ENCODE measurements around the gene DUSP5.

The DUSP5 gene

DNA sequence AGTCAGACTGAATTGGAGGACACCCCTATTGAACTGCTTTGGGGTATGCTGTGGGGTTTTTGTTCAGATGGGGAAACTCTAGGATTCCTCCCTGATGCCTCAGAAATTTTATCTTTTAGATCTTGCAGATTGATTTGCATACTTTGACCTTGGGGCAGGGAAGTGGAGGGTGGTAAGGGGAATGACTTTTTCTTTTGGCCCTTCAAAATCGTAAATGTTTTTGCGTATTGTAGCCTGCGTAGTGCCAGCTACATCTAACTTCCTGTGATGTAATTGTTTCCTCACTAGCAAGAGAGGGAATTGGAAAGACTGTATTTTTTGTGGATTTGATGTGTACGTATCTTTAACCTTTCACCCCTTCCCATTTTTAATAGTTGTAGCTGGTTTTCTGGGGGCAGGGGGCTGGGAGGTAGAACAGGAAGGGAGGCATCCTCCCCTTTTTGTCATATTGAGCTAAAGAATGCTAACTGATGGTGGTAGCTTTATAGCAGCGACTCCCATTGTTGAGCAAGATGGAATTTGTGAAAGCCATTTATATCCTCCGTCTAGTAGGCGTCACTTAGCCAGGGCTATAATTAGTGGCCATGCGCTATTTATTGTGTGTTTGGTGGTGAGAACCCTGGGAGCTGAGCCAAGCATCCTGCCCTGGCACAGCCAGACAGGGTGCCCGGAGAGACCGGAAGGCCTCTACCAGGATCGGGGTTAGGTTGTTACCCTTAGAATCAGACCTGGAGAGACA, 11.3 kb downstream of the DUSP5 start:
- no peaks in the 10 kb centered on the region for H3K79me2 ChIP-seq (ENCODE audit: control insufficient read depth, low read length)
- H3K4me3 ChIP-seq (ENCODE audit: low read length), result no peak overlapping the region
- no peak overlapping the region for H3K27ac ChIP-seq (ENCODE audit: low read depth, low read length)
- no peaks in the 10 kb centered on the region for H3F3A ChIP-seq (ENCODE audit: control insufficient read depth, insufficient read depth)
- peaks cover 12% of the 10 kb centered on the region; the same call in 1 of the 2 replicates for H3K27me3 ChIP-seq (ENCODE audit: control insufficient read depth, low read length)
- H3K4me1 ChIP-seq (ENCODE audit: control insufficient read depth, low read length), result peaks cover 9% of the 10 kb centered on the region
- H3K4me2 ChIP-seq (ENCODE audit: low read length), result no peak overlapping the region
- no peaks in the 10 kb centered on the region for H3K9me3 ChIP-seq (ENCODE audit: control insufficient read depth, insufficient read depth, low read length)
- no peaks in the 10 kb centered on the region for H3K9me2 ChIP-seq (replicated peaks; ENCODE audit: control insufficient read depth, low read length)
- no peaks in the 10 kb centered on the region for H4K20me1 ChIP-seq (ENCODE audit: control insufficient read depth, insufficient read depth, low read depth, low read length)
- H3K36me3 ChIP-seq (ENCODE audit: control insufficient read depth, low read length), result no peaks in the 10 kb centered on the region
- TF ChIP-seq EZH2phosphoT487 (IDR thresholded peaks at IDR 0.05; ENCODE audit: borderline replicate concordance, low read length), result no peak
- TF ChIP-seq, protein P1, sequence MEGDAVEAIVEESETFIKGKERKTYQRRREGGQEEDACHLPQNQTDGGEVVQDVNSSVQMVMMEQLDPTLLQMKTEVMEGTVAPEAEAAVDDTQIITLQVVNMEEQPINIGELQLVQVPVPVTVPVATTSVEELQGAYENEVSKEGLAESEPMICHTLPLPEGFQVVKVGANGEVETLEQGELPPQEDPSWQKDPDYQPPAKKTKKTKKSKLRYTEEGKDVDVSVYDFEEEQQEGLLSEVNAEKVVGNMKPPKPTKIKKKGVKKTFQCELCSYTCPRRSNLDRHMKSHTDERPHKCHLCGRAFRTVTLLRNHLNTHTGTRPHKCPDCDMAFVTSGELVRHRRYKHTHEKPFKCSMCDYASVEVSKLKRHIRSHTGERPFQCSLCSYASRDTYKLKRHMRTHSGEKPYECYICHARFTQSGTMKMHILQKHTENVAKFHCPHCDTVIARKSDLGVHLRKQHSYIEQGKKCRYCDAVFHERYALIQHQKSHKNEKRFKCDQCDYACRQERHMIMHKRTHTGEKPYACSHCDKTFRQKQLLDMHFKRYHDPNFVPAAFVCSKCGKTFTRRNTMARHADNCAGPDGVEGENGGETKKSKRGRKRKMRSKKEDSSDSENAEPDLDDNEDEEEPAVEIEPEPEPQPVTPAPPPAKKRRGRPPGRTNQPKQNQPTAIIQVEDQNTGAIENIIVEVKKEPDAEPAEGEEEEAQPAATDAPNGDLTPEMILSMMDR (IDR thresholded peaks at IDR 0.05; ENCODE audit: low read depth, low read length, poor library complexity, severe bottlenecking), result no peak

DNA sequence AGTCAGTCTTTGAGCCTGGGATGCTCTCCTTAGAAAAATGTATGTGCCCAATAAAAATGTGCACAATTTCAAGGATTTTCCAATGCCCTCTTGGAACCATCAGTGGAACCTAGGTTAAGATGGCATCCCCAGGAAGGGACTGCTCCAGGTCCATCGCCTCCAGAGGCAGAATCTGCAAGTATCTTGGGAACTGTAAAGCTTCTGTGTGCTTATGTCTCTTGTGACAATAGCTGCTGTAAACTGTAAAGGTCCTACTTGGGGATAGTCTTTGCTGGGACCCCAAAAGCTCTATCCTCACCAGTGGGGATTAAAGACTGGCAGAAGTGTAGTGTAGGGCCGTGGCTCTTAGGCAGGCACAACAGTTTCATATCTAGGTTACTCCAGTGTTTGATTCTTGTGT, 11.9 kb downstream of the DUSP5 start:
- Histone ChIP-seq H4K20me1 (ENCODE audit: control insufficient read depth, insufficient read depth, low read depth, low read length) (no peaks in the 10 kb centered on the region), H3K27ac (ENCODE audit: low read depth, low read length) (no peak overlapping the region), H3K36me3 (ENCODE audit: control insufficient read depth, low read length) (no peaks in the 10 kb centered on the region)

DNA sequence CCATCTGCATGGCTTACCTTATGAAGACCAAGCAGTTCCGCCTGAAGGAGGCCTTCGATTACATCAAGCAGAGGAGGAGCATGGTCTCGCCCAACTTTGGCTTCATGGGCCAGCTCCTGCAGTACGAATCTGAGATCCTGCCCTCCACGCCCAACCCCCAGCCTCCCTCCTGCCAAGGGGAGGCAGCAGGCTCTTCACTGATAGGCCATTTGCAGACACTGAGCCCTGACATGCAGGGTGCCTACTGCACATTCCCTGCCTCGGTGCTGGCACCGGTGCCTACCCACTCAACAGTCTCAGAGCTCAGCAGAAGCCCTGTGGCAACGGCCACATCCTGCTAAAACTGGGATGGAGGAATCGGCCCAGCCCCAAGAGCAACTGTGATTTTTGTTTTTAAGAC, 12.4 kb downstream of the DUSP5 start:
- Histone ChIP-seq H3K4me2 (ENCODE audit: low read length) (no peak overlapping the region), H3K4me3 (ENCODE audit: low read length) (no peak overlapping the region), H3K27ac (ENCODE audit: low read depth, low read length) (no peak overlapping the region), H3K9me3 (ENCODE audit: control insufficient read depth, insufficient read depth, low read length) (no peaks in the 10 kb centered on the region), H3K79me2 (ENCODE audit: control insufficient read depth, low read length) (no peaks in the 10 kb centered on the region), H3F3A (ENCODE audit: control insufficient read depth, insufficient read depth) (no peaks in the 10 kb centered on the region), H3K9me2 (replicated peaks; ENCODE audit: control insufficient read depth, low read length) (no peaks in the 10 kb centered on the region), H3K36me3 (ENCODE audit: control insufficient read depth, low read length) (no peaks in the 10 kb centered on the region), H3K4me1 (ENCODE audit: control insufficient read depth, low read length) (no peaks in the 10 kb centered on the region), H4K20me1 (ENCODE audit: control insufficient read depth, insufficient read depth, low read depth, low read length) (no peaks in the 10 kb centered on the region), H3K27me3 (ENCODE audit: control insufficient read depth, low read length) (peaks cover 7% of the 10 kb centered on the region; the same call in 1 of the 2 replicates)
- TF ChIP-seq, protein P1 (IDR thresholded peaks at IDR 0.05; ENCODE audit: low read depth, low read length, poor library complexity, severe bottlenecking), result no peak
- no peak for TF ChIP-seq EZH2phosphoT487 (IDR thresholded peaks at IDR 0.05; ENCODE audit: borderline replicate concordance, low read length)

More for the DNA sequence above, 11.9 kb downstream of the DUSP5 start:
- no peak for TF ChIP-seq EZH2phosphoT487 (IDR thresholded peaks at IDR 0.05; ENCODE audit: borderline replicate concordance, low read length)
- TF ChIP-seq, protein P1 (IDR thresholded peaks at IDR 0.05; ENCODE audit: low read depth, low read length, poor library complexity, severe bottlenecking), result no peak
- Histone ChIP-seq H3K9me3 (ENCODE audit: control insufficient read depth, insufficient read depth, low read length) (no peaks in the 10 kb centered on the region), H3K79me2 (ENCODE audit: control insufficient read depth, low read length) (no peaks in the 10 kb centered on the region), H3K27me3 (ENCODE audit: control insufficient read depth, low read length) (peaks cover 10% of the 10 kb centered on the region; the same call in 1 of the 2 replicates), H3K9me2 (replicated peaks; ENCODE audit: control insufficient read depth, low read length) (no peaks in the 10 kb centered on the region), H3K4me1 (ENCODE audit: control insufficient read depth, low read length) (peaks cover 3% of the 10 kb centered on the region), H3F3A (ENCODE audit: control insufficient read depth, insufficient read depth) (no peaks in the 10 kb centered on the region), H3K4me2 (ENCODE audit: low read length) (no peak overlapping the region), H3K4me3 (ENCODE audit: low read length) (no peak overlapping the region)

Measured in DOHH2 (cell line).